Heart left ventricle (tissue), 16 donors: ENCODE data around the gene ANKRD11. TPM values are rescaled to one million over a fixed set of nuclear protein-coding genes. Genes with fewer than 3 reads are reported as not detected.

ENCODE experiments used
- ATAC-seq, 4 donors: fragments of 200-7000 bp; cut with Tn5 transposase; one replicate each; pipeline ENCODE4 v1.9.1; 2020 to 2022; ENCODE audit warnings: moderate library complexity in 4 of 4, mild to moderate bottlenecking in 3 of 4, moderate number of reproducible peaks in 1 of 4
- DNase-seq, 5 donors: peaks; one replicate each; pipeline ENCODE4 v3.0.0-alpha.2; 2020
- H3K27ac ChIP-seq, 12 donors: fragments of 200-600 bp; sonication (generic) in 4 of 12; one replicate each; pipeline versions ENCODE4 v1.5.0 to v1.8.0; 2016 to 2022; ENCODE audit warnings: mild to moderate bottlenecking in 2 of 12
- H3K27me3 ChIP-seq, 9 donors: fragments of 200-600 bp; sonication (generic) in 2 of 9; one replicate each; pipeline versions ENCODE4 v1.5.1 to v1.8.0; 2016 to 2022; ENCODE audit warnings: mild to moderate bottlenecking in 3 of 9
- H3K36me3 ChIP-seq, 9 donors: fragments of 200-600 bp; sonication (generic) in 2 of 9; one replicate each; pipeline versions ENCODE4 v1.5.0 to v1.8.0; 2018 to 2022; ENCODE audit warnings: mild to moderate bottlenecking in 2 of 9
- H3K4me1 ChIP-seq, 12 donors: fragments of 200-600 bp; sonication (generic) in 4 of 12; one replicate each; pipeline versions ENCODE4 v1.5.0 to v1.8.0; 2016 to 2022; ENCODE audit warnings: mild to moderate bottlenecking in 3 of 12
- H3K4me3 ChIP-seq, 12 donors: fragments of 200-600 bp; sonication (generic) in 4 of 12; one replicate each; pipeline versions ENCODE4 v1.5.0 to v1.8.0; 2017 to 2022; ENCODE audit warnings: mild to moderate bottlenecking in 9 of 12, moderate library complexity in 4 of 12
- H3K9me3 ChIP-seq, 12 donors: fragments of 200-600 bp; sonication (generic) in 4 of 12; one replicate each; pipeline versions ENCODE4 v1.5.0 to v1.8.0; 2016 to 2022; ENCODE audit warnings: mild to moderate bottlenecking in 1 of 12
- POLR2A ChIP-seq, 2 donors: fragments of 450-650 bp; IDR thresholded peaks; one replicate each; pipeline ENCODE4 v1.6.1; 2017; ENCODE audit warnings: antibody characterized with exemption in 2 of 2, mild to moderate bottlenecking in 2 of 2, moderate library complexity in 2 of 2
- WGBS, 4 donors: extraction: QIAGEN DNeasy Blood & Tissue Kit in 2 of 4; methylation state at CpG; one replicate each; pipeline versions ENCODE4 v1.1.5 to v1.1.7; 2013 to 2018; 5-methylcytosine and 5-hydroxymethylcytosine counted together
- intact Hi-C, 10 donors: fragments of 100-400 bp; cut with DNase I; formaldehyde crosslinking; loops; one replicate each; pipeline versions ENCODE4 v1.11.1 to v1.14.2; 2022
- polyA plus RNA-seq, 2 donors: library from polyadenylated mRNA; stranded (reverse); fragments of 200-250 nt; gene quantifications; one replicate each; pipeline ENCODE4 v1.2.3, GENCODE V29; 2013
- total RNA-seq, 9 donors: library from RNA; depleted of rRNA in 2 of 9; stranded (reverse); fragments of >200 nt in 2 of 9; fragmentation: NEBNext Ultra II Directional in 3 of 9; extraction: Animal tissue kit (Norgen Biotek cat#: 25700) in 3 of 9; gene quantifications; one replicate each; pipeline versions ENCODE4 v1.1.0 to v1.2.4, GENCODE V29; 2016 to 2023
- TF ChIP-seq, protein P1 (sequence below), 12 donors: fragments of 200-600 bp; sonication (generic) in 4 of 12; IDR thresholded peaks; one replicate each; pipeline versions ENCODE4 v1.5.0 to v1.8.0; 2018 to 2022; ENCODE audit warnings: antibody characterized with exemption in 12 of 12, mild to moderate bottlenecking in 5 of 12
- donor health status: ischemic (EF 13 %, LVEDD 7.1; RV severe dilation, severe dysfunction).
- donor health status: healthy with polysubstance abuse.
- donor health status: DM: no; HTN: yes; CAD: no.
- donor health status: DM: no; HTN: no; CAD: no.
- donor health status: ischemic (EF 25% LVEDD 6.9; RV normal size, moderate dysfunction).
- donor health status: ischemic (EF 25% LVEDD 5.7; RV mildly dilated, moderate dysfunction).
- donor health status: healthy.
- donor health status: DM: yes; HTN: yes; CAD: no.
- donor health status: ischemic (EF 35%, LVEDD 5.7; RV mildly dilated, moderate dysfunction).
- donor health status: nonischemic (EF 11% LVEDD 7.7; RV severe dilation, severe dysfunction).
- donor health status: DM: yes; HTN: yes; CAD: no.
- donor health status: PGD.
- donor health status: ischemic (EF 29% LVEDD 5.4; RV normal size, mild dysfunction).
- donor health status: nonischemic (EF 23%, LVEDD 6.1; RV moderate dilation, normal function).

ANKRD11 gene
- total and polyA plus RNA-seq, 11 donors: 53.6 to 123 (median 67.7) TPM

DNA sequence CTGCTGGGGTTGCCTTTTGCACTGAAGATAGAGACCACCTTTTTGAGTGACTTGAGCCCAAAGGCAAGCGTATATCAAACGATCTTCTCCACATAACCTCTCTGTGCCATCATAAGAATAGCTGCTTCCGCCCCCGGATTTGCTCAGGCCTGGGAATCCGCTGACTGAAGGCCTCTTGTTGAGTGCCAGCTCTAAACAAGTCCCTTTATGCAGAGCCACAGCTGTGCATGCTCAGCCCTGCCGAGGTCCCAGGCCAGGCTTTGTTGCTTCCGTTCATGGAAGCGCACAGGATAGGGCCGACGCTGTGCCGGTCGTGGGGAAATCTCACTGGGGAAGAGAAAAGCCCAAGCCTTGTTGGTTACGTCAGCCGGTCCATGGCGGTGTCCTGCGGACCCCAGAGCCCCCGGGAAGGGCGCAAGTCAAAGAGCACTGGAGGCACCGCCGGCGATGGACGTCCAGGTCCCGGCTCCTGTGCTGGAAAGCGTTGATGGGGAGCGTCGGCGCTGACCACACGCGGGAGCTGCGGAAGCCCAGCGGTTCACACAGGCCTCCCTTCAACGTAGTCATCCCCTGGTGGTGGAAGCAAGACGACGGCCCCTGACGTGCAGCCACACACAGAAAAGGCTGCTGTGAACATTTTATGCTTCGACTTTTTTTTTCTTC is 46.7 kb upstream of the ANKRD11 start:
- peaks cover 0 to 78% (median 61%) of the 10 kb centered on the region in 9 donors for H3K36me3 ChIP-seq
- WGBS, 4 donors: 89 to 92% (median 90%) methylated on average over 30 to 36 of the region's 36 CpGs
- H3K27me3 ChIP-seq: no peaks in the 10 kb centered on the region
- H3K4me1 ChIP-seq: peaks cover 0 to 28% (median 13%) of the 10 kb centered on the region in 12 donors
- ATAC-seq (no peak), DNase-seq (no peak)
- intact Hi-C loops: no loop called here
- H3K4me3 ChIP-seq: no peak overlapping the region
- no peaks in the 10 kb centered on the region for H3K9me3 ChIP-seq
- TF ChIP-seq, protein P1, sequence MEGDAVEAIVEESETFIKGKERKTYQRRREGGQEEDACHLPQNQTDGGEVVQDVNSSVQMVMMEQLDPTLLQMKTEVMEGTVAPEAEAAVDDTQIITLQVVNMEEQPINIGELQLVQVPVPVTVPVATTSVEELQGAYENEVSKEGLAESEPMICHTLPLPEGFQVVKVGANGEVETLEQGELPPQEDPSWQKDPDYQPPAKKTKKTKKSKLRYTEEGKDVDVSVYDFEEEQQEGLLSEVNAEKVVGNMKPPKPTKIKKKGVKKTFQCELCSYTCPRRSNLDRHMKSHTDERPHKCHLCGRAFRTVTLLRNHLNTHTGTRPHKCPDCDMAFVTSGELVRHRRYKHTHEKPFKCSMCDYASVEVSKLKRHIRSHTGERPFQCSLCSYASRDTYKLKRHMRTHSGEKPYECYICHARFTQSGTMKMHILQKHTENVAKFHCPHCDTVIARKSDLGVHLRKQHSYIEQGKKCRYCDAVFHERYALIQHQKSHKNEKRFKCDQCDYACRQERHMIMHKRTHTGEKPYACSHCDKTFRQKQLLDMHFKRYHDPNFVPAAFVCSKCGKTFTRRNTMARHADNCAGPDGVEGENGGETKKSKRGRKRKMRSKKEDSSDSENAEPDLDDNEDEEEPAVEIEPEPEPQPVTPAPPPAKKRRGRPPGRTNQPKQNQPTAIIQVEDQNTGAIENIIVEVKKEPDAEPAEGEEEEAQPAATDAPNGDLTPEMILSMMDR (IDR thresholded peaks at IDR 0.05): no peak
- TF ChIP-seq POLR2A (IDR thresholded peaks at IDR 0.05): no peak
- no peak overlapping the region for H3K27ac ChIP-seq

DNA sequence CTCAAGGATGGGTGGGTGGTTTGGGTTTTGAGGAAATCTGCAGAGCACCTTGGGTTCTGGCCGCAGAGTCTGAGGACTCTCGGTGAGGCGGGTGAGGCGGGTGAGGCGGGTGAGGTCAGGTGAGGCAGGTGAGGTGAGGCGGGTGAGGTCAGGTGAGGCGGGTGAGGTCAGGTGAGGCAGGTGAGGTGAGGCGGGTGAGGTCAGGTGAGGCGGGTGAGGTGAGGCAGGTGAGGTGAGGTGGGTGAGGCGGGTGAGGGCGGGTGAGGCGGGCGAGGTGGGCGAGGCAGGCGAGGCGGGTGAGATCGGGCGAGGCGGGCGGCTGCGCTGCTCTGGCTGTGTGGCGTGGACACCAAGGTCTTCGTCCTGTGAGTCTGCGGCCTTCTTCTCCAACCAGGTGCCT is 46.0 kb upstream of the ANKRD11 start:
- H3K9me3 ChIP-seq: no peaks in the 10 kb centered on the region
- peaks cover 0 to 24% (median 11%) of the 10 kb centered on the region in 12 donors for H3K4me1 ChIP-seq
- TF ChIP-seq POLR2A (IDR thresholded peaks at IDR 0.05): no peak
- TF ChIP-seq, protein P1 (IDR thresholded peaks at IDR 0.05): no peak
- no peaks in the 10 kb centered on the region for H3K27me3 ChIP-seq
- intact Hi-C loops: no loop called here
- 93 to 98% (median 95%) methylated on average over 13 to 24 of the region's 24 CpGs for WGBS, 4 donors
- peaks cover 0 to 78% (median 63%) of the 10 kb centered on the region in 9 donors for H3K36me3 ChIP-seq
- no peak for DNase-seq
- ATAC-seq: no peak
- H3K4me3 ChIP-seq: no peak overlapping the region
- H3K27ac ChIP-seq: no peak overlapping the region

DNA sequence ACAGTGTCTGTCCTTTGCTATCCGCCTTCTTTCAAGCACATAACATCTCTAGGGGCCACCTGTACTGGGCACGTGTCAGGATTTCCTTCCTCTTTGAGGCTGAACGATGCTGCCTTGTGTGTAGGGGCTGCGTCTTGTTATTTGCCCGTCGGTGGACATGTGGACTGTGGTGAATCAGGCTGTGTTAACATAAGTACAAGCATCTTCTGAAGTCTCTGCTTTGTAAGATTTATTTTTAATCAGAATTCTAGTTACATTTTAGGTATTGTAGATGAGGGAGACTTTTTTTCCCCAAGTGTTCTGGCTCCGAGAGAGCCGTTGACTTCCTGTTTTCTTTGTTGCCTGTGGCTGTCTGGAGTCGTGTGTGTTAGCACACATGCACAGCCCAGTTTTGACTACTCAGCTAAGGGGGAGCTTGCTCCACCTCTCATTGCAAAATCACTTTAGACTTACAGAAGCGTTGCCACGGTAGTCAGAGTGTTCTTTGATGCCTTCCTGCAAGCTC is 43.9 kb upstream of the ANKRD11 start:
- TF ChIP-seq, protein P1 (IDR thresholded peaks at IDR 0.05): no peak
- TF ChIP-seq POLR2A (IDR thresholded peaks at IDR 0.05): no peak

DNA sequence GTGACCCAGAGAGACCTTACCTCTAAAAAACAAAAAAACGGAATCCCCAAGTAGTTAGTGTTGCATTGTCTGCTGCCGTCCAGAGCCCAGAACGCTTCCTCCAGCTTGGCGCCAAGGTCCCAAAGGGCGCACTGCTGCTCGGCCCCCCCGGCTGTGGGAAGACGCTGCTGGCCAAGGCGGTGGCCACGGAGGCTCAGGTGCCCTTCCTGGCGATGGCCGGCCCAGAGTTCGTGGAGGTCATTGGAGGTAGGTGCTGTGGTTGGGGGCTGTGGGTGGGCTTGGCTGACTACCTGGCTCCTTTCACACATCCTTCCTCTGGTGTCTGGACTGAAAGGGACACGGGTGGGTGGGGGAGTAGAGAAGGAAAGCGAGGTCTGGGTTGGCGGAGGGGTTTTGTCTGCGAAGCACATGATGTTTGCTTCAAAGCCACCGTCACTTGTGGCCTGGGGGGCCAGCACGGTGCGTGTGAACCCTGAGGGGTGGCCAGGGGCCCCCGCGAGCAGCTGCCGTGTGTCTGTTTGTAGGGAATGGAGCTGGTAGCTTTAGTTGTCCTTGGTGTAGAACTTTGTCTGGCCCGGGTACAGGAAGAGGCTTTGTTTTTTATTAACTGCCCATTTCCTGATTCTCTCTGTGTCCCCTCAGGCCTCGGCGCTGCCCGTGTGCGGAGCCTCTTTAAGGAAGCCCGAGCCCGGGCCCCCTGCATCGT is 41.6 kb upstream of the ANKRD11 start:
- Histone ChIP-seq H3K4me1 (peaks cover 0 to 22% (median 9%) of the 10 kb centered on the region in 12 donors), H3K4me3 (no peak overlapping the region), H3K9me3 (no peaks in the 10 kb centered on the region), H3K27me3 (no peaks in the 10 kb centered on the region), H3K36me3 (peaks cover 2 to 91% (median 89%) of the 10 kb centered on the region in 9 donors), H3K27ac (peak overlapping the region in 1 of 12 donors; percentile 44)
- TF ChIP-seq, protein P1 (IDR thresholded peaks at IDR 0.05): no peak
- TF ChIP-seq POLR2A (IDR thresholded peaks at IDR 0.05): no peak
- intact Hi-C loops: no loop called here
- no peak for DNase-seq
- WGBS, 4 donors: 74 to 86% (median 79%) methylated on average over 31 of the region's 31 CpGs
- ATAC-seq: peak in 1 of 4 donors; percentile 10

More for the DNA sequence above, 43.9 kb upstream of the ANKRD11 start:
- Histone ChIP-seq H3K27ac (peak overlapping the region in 5 of 12 donors; percentile 18 to 78 (median 20)), H3K36me3 (peaks cover 2 to 91% (median 82%) of the 10 kb centered on the region in 9 donors), H3K4me3 (no peak overlapping the region), H3K27me3 (no peaks in the 10 kb centered on the region), H3K4me1 (peaks cover 0 to 22% (median 9%) of the 10 kb centered on the region in 12 donors), H3K9me3 (no peaks in the 10 kb centered on the region)
- intact Hi-C loops: no loop called here
- peak; percentile 43 to 78 (median 60) for ATAC-seq
- WGBS, 4 donors: 51 to 57% (median 56%) methylated on average over 11 of the region's 11 CpGs
- DNase-seq: no peak
